HEK293 (cell line): ENCODE data around the gene RMDN3.

Experiments
- CTCF ChIA-PET: fragments of 350-600 bp; formaldehyde crosslinking; extraction: SDS; loops from one replicate; lab custom pipeline; 2021; ENCODE audit warnings: antibody characterized with exemption; lab: Yijun Ruan, JAX
- POLR2A ChIA-PET: fragments of 300-600 bp; formaldehyde crosslinking; extraction: SDS; loops from one replicate; lab custom pipeline; 2020; ENCODE audit warnings: antibody characterized with exemption, inconsistent platforms; lab: Yijun Ruan, JAX
- H3K27ac ChIP-seq: fragments of 200-500 bp; sonication (Bioruptor generic); 2 replicates; pipeline ENCODE4 v1.5.1; 2014; ENCODE audit warnings: low read depth, low read length, control low read depth, inconsistent platforms; ENCODE audit errors: extremely low read depth
- H3K36me3 ChIP-seq, 2 experiments: fragments of 200-500 bp in 1 of 2; sonication (Bioruptor generic) in 1 of 2; 1 replicate in 1 of 2; 2 replicates in 1 of 2; pipeline ENCODE4 v1.5.1; 2014 to 2017; ENCODE audit warnings: inconsistent platforms in 2 of 2, low read length in 2 of 2; ENCODE audit not compliant: control insufficient read depth in 2 of 2, insufficient read depth in 1 of 2
- H3K4me1 ChIP-seq: fragments of 200-500 bp; sonication (Bioruptor generic); 2 replicates; pipeline ENCODE4 v1.5.1; 2014; ENCODE audit warnings: mild to moderate bottlenecking, low read length, inconsistent platforms; ENCODE audit not compliant: control insufficient read depth, insufficient read depth
- H3K4me3 ChIP-seq: 2 replicates; pipeline ENCODE4 v1.5.1; 2011; ENCODE audit warnings: low read depth, mild to moderate bottlenecking, control low read depth, low read length, moderate library complexity
- H3K9me3 ChIP-seq: fragments of 200-500 bp; sonication (Bioruptor generic); 2 replicates; pipeline ENCODE4 v1.5.1; 2014; ENCODE audit warnings: low read depth, low read length, inconsistent platforms; ENCODE audit not compliant: control insufficient read depth, insufficient read depth
- IKZF3 ChIP-seq: fragments of 450-650 bp; IDR thresholded peaks from 2 replicates; pipeline ENCODE4 v1.5.0; 2018; ENCODE audit warnings: missing biosample characterization, mild to moderate bottlenecking, missing genetic modification characterization, moderate library complexity
- MZF1 ChIP-seq: fragments of 450-650 bp; formaldehyde crosslinking; IDR thresholded peaks from 2 replicates; pipeline ENCODE4 v1.5.1; 2017; ENCODE audit warnings: missing biosample characterization, missing genetic modification characterization, borderline replicate concordance
- ZBTB26 ChIP-seq: fragments of 450-650 bp; formaldehyde crosslinking; optimal IDR thresholded peaks from 2 replicates; pipeline ENCODE3; 2016; ENCODE audit warnings: missing biosample characterization, mild to moderate bottlenecking, missing genetic modification characterization
- ZBTB8A ChIP-seq: fragments of 450-650 bp; formaldehyde crosslinking; IDR thresholded peaks from 2 replicates; pipeline ENCODE4 v1.5.1; 2016; ENCODE audit warnings: missing biosample characterization, missing genetic modification characterization
- ZFP69B ChIP-seq: fragments of 450-650 bp; formaldehyde crosslinking; IDR thresholded peaks from 2 replicates; pipeline ENCODE4 v1.5.1; 2016; ENCODE audit warnings: missing biosample characterization, missing genetic modification characterization
- ZNF112 ChIP-seq: fragments of 450-650 bp; formaldehyde crosslinking; IDR thresholded peaks from 2 replicates; pipeline ENCODE4 v1.5.0; 2017; ENCODE audit warnings: missing biosample characterization, missing genetic modification characterization
- ZNF121 ChIP-seq: fragments of 450-650 bp; formaldehyde crosslinking; IDR thresholded peaks from 2 replicates; pipeline ENCODE4 v1.5.1; 2016; ENCODE audit warnings: missing biosample characterization, missing genetic modification characterization
- ZNF146 ChIP-seq: fragments of 450-650 bp; formaldehyde crosslinking; IDR thresholded peaks from 2 replicates; pipeline ENCODE4 v1.5.1; 2016; ENCODE audit warnings: missing biosample characterization, missing genetic modification characterization
- ZNF174 ChIP-seq: fragments of 450-650 bp; formaldehyde crosslinking; IDR thresholded peaks from 2 replicates; pipeline ENCODE4 v1.5.0; 2017; ENCODE audit warnings: missing biosample characterization, mild to moderate bottlenecking, missing genetic modification characterization
- ZNF202 ChIP-seq: fragments of 450-650 bp; formaldehyde crosslinking; IDR thresholded peaks from 2 replicates; pipeline ENCODE4 v1.5.1; 2016; ENCODE audit warnings: missing biosample characterization, missing genetic modification characterization, borderline replicate concordance
- ZNF223 ChIP-seq: fragments of 450-650 bp; formaldehyde crosslinking; IDR thresholded peaks from 2 replicates; pipeline ENCODE4 v1.5.1; 2016; ENCODE audit warnings: missing biosample characterization, missing genetic modification characterization
- ZNF266 ChIP-seq: fragments of 450-650 bp; formaldehyde crosslinking; IDR thresholded peaks from 2 replicates; pipeline ENCODE4 v1.5.1; 2016; ENCODE audit warnings: missing biosample characterization, missing genetic modification characterization, low read depth
- ZNF335 ChIP-seq: fragments of 450-650 bp; formaldehyde crosslinking; conservative IDR thresholded peaks from 2 replicates; pipeline ENCODE4 v1.5.1; 2016; ENCODE audit warnings: missing biosample characterization, missing genetic modification characterization
- ZNF341 ChIP-seq: fragments of 450-650 bp; formaldehyde crosslinking; IDR thresholded peaks from 2 replicates; pipeline ENCODE4; 2016; ENCODE audit warnings: low read depth, missing biosample characterization, missing genetic modification characterization
- ZNF350 ChIP-seq: fragments of 450-650 bp; formaldehyde crosslinking; IDR thresholded peaks from 2 replicates; pipeline ENCODE4 v1.5.0; 2017; ENCODE audit warnings: missing biosample characterization, mild to moderate bottlenecking, missing genetic modification characterization
- ZNF423 ChIP-seq: fragments of 450-650 bp; formaldehyde crosslinking; IDR thresholded peaks from 2 replicates; pipeline ENCODE4 v1.5.1; 2016; ENCODE audit warnings: missing biosample characterization, missing genetic modification characterization
- ZNF433 ChIP-seq: fragments of 450-650 bp; formaldehyde crosslinking; IDR thresholded peaks from 2 replicates; pipeline ENCODE4 v1.5.1; 2016; ENCODE audit warnings: missing biosample characterization, missing genetic modification characterization, low read depth
- ZNF549 ChIP-seq: fragments of 450-650 bp; IDR thresholded peaks from 2 replicates; pipeline ENCODE4 v1.5.1; 2018; ENCODE audit warnings: missing biosample characterization, missing genetic modification characterization, mild to moderate bottlenecking, inconsistent platforms, moderate library complexity
- ZNF555 ChIP-seq: fragments of 450-650 bp; formaldehyde crosslinking; conservative IDR thresholded peaks from 2 replicates; pipeline ENCODE4 v1.5.1; 2017; ENCODE audit warnings: missing biosample characterization, mild to moderate bottlenecking, missing genetic modification characterization, inconsistent platforms
- ZNF600 ChIP-seq: fragments of 450-650 bp; formaldehyde crosslinking; IDR thresholded peaks from 2 replicates; pipeline ENCODE4 v1.5.1; 2016; ENCODE audit warnings: missing biosample characterization, missing genetic modification characterization
- ZNF654 ChIP-seq: fragments of 450-650 bp; formaldehyde crosslinking; IDR thresholded peaks from 2 replicates; pipeline ENCODE4 v1.5.1; 2016; ENCODE audit warnings: low read depth, missing biosample characterization, missing genetic modification characterization
- ZNF660 ChIP-seq: fragments of 450-650 bp; IDR thresholded peaks from 2 replicates; pipeline ENCODE4 v1.5.1; 2018; ENCODE audit warnings: missing biosample characterization, mild to moderate bottlenecking, missing genetic modification characterization
- ZNF664 ChIP-seq: fragments of 450-650 bp; formaldehyde crosslinking; IDR thresholded peaks from 2 replicates; pipeline ENCODE4 v1.5.1; 2016; ENCODE audit warnings: missing biosample characterization, missing genetic modification characterization
- ZNF76 ChIP-seq: fragments of 450-650 bp; formaldehyde crosslinking; IDR thresholded peaks from 2 replicates; pipeline ENCODE4; 2016; ENCODE audit warnings: low read depth, missing biosample characterization, missing genetic modification characterization, borderline replicate concordance
- ZNF768 ChIP-seq: fragments of 450-650 bp; formaldehyde crosslinking; IDR thresholded peaks from 2 replicates; pipeline ENCODE4 v1.5.1; 2018; ENCODE audit warnings: missing biosample characterization, mild to moderate bottlenecking, missing genetic modification characterization
- ZNF791 ChIP-seq: fragments of 450-650 bp; formaldehyde crosslinking; IDR thresholded peaks from 2 replicates; pipeline ENCODE4 v1.5.1; 2016; ENCODE audit warnings: missing biosample characterization, missing genetic modification characterization

Gene RMDN3

DNA sequence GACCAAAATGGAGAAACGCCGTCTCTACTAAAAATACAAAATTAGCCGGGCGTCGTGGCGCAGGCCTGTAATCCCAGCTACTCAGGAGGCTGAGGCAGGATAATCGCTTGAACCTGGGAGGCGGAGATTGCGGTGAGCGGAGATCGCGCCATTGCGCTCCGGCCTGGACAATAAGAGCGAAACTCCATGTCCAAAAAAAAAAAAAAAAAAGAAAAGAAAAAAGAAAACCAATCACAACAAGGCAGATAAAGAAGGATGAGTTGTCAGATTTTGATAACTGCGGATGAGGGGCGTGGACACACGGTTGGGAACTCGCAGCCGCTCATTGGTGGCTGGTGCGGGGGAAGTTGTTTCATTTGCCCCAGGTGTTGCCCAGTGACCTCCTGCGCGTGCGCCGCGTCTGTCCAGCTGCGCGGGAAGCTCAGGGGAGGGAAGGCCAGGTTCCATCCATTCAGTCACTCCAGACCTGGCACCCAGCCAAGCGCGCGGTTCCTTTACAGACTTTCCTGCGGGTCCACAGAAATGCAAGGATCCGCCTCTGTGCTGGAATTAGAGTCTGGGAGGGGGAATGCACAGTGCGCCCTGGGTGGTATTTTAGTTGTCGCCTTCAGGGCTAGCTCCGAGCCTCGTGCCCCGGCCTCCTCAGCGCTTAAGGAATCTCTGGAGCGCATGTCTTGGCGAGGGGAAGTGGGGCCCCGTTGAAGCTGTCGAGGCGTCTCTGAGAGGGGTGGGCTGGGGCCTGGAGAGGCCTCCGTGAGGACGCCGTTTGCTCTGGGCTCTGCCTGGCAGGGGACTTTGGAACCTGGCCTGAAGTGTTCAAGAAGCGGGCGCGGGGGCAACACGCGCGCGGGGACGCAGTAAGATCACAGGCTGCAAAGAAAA, 8.1 kb upstream of the RMDN3 start (continued):
- TF ChIP-seq ZNF600 (peak; percentile 93), ZNF791 (tag by site-specific recombination) (no peak), ZNF335 (tag by site-specific recombination) (peak; percentile 70), ZNF76 (no peak), ZNF555 (tag by site-specific recombination) (no peak), ZNF121 (no peak), ZNF654 (tag by site-specific recombination) (no peak), ZNF112 (tag by site-specific recombination) (peak; percentile 64; the same call in 1 of the 2 replicates), ZBTB8A (tag by site-specific recombination) (peak; percentile 48), IKZF3 (tag by site-specific recombination) (peak; percentile 84)

DNA sequence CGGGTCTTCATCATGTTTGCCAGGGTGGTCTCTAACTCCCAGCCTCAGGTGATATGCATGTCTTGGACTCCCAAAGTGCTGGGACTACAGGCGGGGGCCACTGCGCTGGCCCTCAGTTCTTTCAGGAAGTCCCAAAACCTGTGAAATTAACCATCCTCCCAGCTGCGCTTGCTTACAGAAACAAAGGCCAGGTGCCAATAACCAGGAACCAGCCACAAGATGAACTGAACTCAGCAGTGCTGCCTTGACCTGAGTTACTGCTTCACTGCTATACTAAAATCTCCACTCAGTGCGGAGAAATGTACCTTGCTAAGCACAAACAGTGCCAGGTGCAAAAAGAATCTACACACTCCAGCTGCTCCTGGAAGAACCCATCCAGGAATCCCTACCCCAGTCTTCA, 4.9 kb upstream of the RMDN3 start:
- no peak for TF ChIP-seq ZNF350 (tag by site-specific recombination)
- no peak for TF ChIP-seq ZNF341 (tag by site-specific recombination)
- no peak for TF ChIP-seq ZNF433 (tag by site-specific recombination)
- TF ChIP-seq ZNF768 (tag by site-specific recombination): no peak
- no peak for TF ChIP-seq ZBTB26 (tag by site-specific recombination)
- TF ChIP-seq ZNF549 (tag by site-specific recombination): no peak
- TF ChIP-seq ZNF202 (tag by site-specific recombination): no peak
- no peak for TF ChIP-seq MZF1 (tag by site-specific recombination)
- TF ChIP-seq ZNF174 (tag by site-specific recombination): no peak
- no peak for TF ChIP-seq ZNF660 (tag by site-specific recombination)
- TF ChIP-seq ZNF266 (tag by site-specific recombination): no peak
- TF ChIP-seq ZFP69B (tag by site-specific recombination): no peak
- no peak for TF ChIP-seq ZBTB8A (tag by site-specific recombination)
- no peak for TF ChIP-seq ZNF146
- no peak for TF ChIP-seq ZNF223 (tag by site-specific recombination)
- no peak for TF ChIP-seq ZNF664 (tag by site-specific recombination)
- TF ChIP-seq ZNF423 (tag by site-specific recombination): no peak
- Histone ChIP-seq H3K4me3 (no peak overlapping the region), H3K36me3 (no peaks in the 10 kb centered on the region), H3K4me1 (peaks cover 3% of the 10 kb centered on the region; the same call in 1 of the 2 replicates), H3K9me3 (no peaks in the 10 kb centered on the region), H3K27ac (no peak overlapping the region)
- POLR2A ChIA-PET: no interaction called here
- CTCF ChIA-PET: no interaction called here
